GM12878 (cell line): ENCODE measurements around the gene MED31. TPM values are rescaled to one million over a fixed set of nuclear protein-coding genes. Genes with fewer than 3 reads are reported as not detected.
"Not testable (repeated sequence)": the region's sequence is repeated elsewhere in the genome, so short reads cannot be mapped to it uniquely, and the experiment has no call there.

Source experiments
- ATAC-seq: fragments of 200-7000 bp; cut with Tn5 transposase; 3 replicates; pipeline ENCODE4 v1.9.1; 2020; ENCODE audit warnings: mild to moderate bottlenecking, moderate library complexity
- BruUV-seq: library from RNA; stranded (reverse); fragments of 400-500 nt; replicated peaks from 2 replicates; lab custom pipeline; 2021; lab: Mats Ljungman, UMichigan
- CTCF ChIA-PET: fragments of 300-600 bp; sonication (Branson Sonifier 250); formaldehyde crosslinking; extraction: SDS; loops from one replicate; lab custom pipeline; 2021; ENCODE audit warnings: inconsistent platforms; lab: Yijun Ruan, JAX
- POLR2A ChIA-PET: fragments of 350-600 bp; formaldehyde crosslinking; extraction: SDS; loops from one replicate; lab custom pipeline; 2021; ENCODE audit warnings: inconsistent platforms; lab: Charles Lee
- RAD21 ChIA-PET: fragments of 300-600 bp; sonication (Branson Sonifier 250); formaldehyde crosslinking; loops from one replicate; lab custom pipeline; 2023; ENCODE audit warnings: antibody characterized with exemption; ENCODE audit not compliant: unreplicated experiment; lab: Charles Lee
- SMC1A ChIA-PET: fragments of 300-600 bp; sonication (Branson Sonifier 250); formaldehyde crosslinking; loops from one replicate; lab custom pipeline; 2023; ENCODE audit not compliant: unreplicated experiment, uncharacterized antibody; lab: Charles Lee
- DNase-seq: peaks from one replicate; pipeline ENCODE4 v3.0.0-alpha.2; 2011; ENCODE audit warnings: low read depth, low spot score
- FAIRE-seq: peaks from 3 replicates; lab custom pipeline; 2011; peaks lifted over from hg19 to GRCh38; lab: Jason Lieb, UNC
- H2AFZ ChIP-seq: 2 replicates; pipeline ENCODE4 v1.6.0; 2011; ENCODE audit warnings: low read depth, low read length, control low read depth; ENCODE audit not compliant: control insufficient read depth
- H3K27ac ChIP-seq: 2 replicates; pipeline ENCODE4 v1.5.1; 2011; ENCODE audit warnings: control low read depth; ENCODE audit not compliant: control insufficient read depth, insufficient read depth
- H3K27me3 ChIP-seq, 2 experiments: replicated peaks in 1 of 2; 2 replicates each; pipeline versions ENCODE4 v1.6.0 to v1.6.1; 2011; ENCODE audit warnings: low read length in 1 of 2; ENCODE audit not compliant: control insufficient read depth in 2 of 2, insufficient read depth in 2 of 2
- H3K36me3 ChIP-seq, 2 experiments: 2 replicates each; pipeline ENCODE4 v1.5.1; 2011; ENCODE audit warnings: low read length in 1 of 2; ENCODE audit not compliant: control insufficient read depth in 2 of 2, insufficient read depth in 2 of 2
- H3K4me1 ChIP-seq: 2 replicates; pipeline ENCODE4 v1.6.1; 2011; ENCODE audit warnings: mild to moderate bottlenecking, low read length, moderate library complexity, mixed read lengths; ENCODE audit not compliant: control insufficient read depth, insufficient read depth
- H3K4me2 ChIP-seq: 2 replicates; pipeline ENCODE4 v1.6.0; 2011; ENCODE audit warnings: control low read depth; ENCODE audit not compliant: control insufficient read depth, insufficient read depth
- H3K4me3 ChIP-seq: fragments of 200-600 bp; sonication (generic); 2 replicates; pipeline ENCODE4 v1.5.1; 2016
- H3K79me2 ChIP-seq: 2 replicates; pipeline ENCODE4 v1.6.0; 2011; ENCODE audit warnings: low read length; ENCODE audit not compliant: control insufficient read depth, insufficient read depth
- H3K9ac ChIP-seq: 2 replicates; pipeline ENCODE4 v1.8.0; 2011; ENCODE audit warnings: low read length, control low read depth, mixed read lengths; ENCODE audit not compliant: control insufficient read depth, insufficient read depth
- H3K9me3 ChIP-seq: replicated peaks from 3 replicates; pipeline ENCODE4 v1.5.1; 2011; ENCODE audit warnings: mild to moderate bottlenecking, low read length; ENCODE audit not compliant: control insufficient read depth, insufficient read depth
- H4K20me1 ChIP-seq: 2 replicates; pipeline ENCODE4 v1.6.0; 2011; ENCODE audit not compliant: control insufficient read depth, insufficient read depth
- BACH1 ChIP-seq: fragments of 450-650 bp; IDR thresholded peaks from 2 replicates; pipeline ENCODE4 v1.6.1; 2017; ENCODE audit warnings: mild to moderate bottlenecking, borderline replicate concordance
- PAX8 ChIP-seq: fragments of 450-650 bp; IDR thresholded peaks from 2 replicates; pipeline ENCODE4 v1.6.1; 2017; ENCODE audit warnings: mild to moderate bottlenecking, moderate library complexity
- SMC3 ChIP-seq: IDR thresholded peaks from 2 replicates; pipeline ENCODE4 v1.6.1; 2011; ENCODE audit warnings: low read length, improper control_type of control experiment, borderline replicate concordance
- WGBS: methylation state at CpG from one replicate; pipeline ENCODE4 v1.1.6; 2016; ENCODE audit warnings: low lambda C conversion rate; ENCODE audit not compliant: insufficient replicate concordance, insufficient coverage; ENCODE audit errors: missing lambda C conversion rate; 5-methylcytosine and 5-hydroxymethylcytosine counted together
- in situ Hi-C: fragments of 300-500 bp; cut with MboI; formaldehyde crosslinking; loops from 9 replicates; pipeline ENCODE4 v1.14.3; 2018; ENCODE audit warnings: mixed read lengths
- intact Hi-C: fragments of 100-400 bp; cut with micrococcal nuclease; formaldehyde crosslinking; loops from one replicate; pipeline ENCODE4 v1.14.2; 2022; ENCODE audit not compliant: unreplicated experiment
- polyA plus RNA-seq, 11 experiments: library from polyadenylated mRNA; depleted of rRNA in 4 of 11; unstranded in 6 of 11; stranded (reverse) in 5 of 11; fragments of >200 nt; fragmentation: Nextera tagmentation in 4 of 11; fragmentation: Illumina TruSeq in 1 of 11; extraction: Ambion mirVana in 4 of 11; extraction: Trizol in 1 of 11; gene quantifications; 1 replicate in 1 of 11; 2 replicates in 10 of 11; pipeline versions ENCODE4 v1.2.1 to v1.2.3, GENCODE V29; 2011 to 2016; ENCODE audit warnings: inconsistent platforms in 2 of 11, missing spikeins in 2 of 11, low read depth in 1 of 11
- total RNA-seq, 4 experiments: library from RNA; depleted of rRNA in 3 of 4; stranded (reverse); fragments of >200 nt in 3 of 4; fragmentation: Illumina TruSeq in 1 of 4; extraction: Trizol in 1 of 4; gene quantifications; 2 replicates each; pipeline versions ENCODE4 v1.2.1 to v1.2.3, GENCODE V29; 2013 to 2021
- TF ChIP-seq, protein P1 (sequence below): IDR thresholded peaks from 2 replicates; pipeline ENCODE4 v1.6.1; 2011; ENCODE audit warnings: low read depth, low read length, improper control_type of control experiment, borderline replicate concordance
- TF ChIP-seq, protein P2 (sequence below): fragments of 450-650 bp; IDR thresholded peaks from 2 replicates; pipeline ENCODE4 v1.6.1; 2014; ENCODE audit warnings: mild to moderate bottlenecking

MED31 gene
- total and polyA plus RNA-seq, 10 of the 15 experiments (the other 5 are each of a cell fraction or from before 2014, with no cell fraction given) = 14.4 to 71.1 (median 34.6) TPM

DNA sequence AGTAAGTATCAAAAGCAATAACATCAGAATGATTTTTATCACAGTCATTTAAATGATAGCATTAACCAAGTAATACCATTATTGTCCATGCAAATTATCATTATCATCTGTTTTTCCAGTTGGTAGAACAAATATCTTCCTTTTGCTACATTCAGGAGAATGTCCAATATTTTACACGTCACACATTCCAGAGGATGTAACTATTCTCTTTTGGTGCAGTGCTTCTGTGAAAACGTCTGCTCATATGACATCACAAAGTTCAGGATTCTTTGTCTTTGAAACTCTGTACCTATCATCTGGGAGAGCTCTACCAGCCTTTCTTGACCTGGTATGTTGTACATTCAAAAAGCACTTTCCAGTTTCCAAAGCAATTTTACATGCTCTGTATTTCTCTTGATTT lies 54.9 kb downstream of the MED31 start (continued):
- no peak for TF ChIP-seq BACH1
- TF ChIP-seq, protein P1, sequence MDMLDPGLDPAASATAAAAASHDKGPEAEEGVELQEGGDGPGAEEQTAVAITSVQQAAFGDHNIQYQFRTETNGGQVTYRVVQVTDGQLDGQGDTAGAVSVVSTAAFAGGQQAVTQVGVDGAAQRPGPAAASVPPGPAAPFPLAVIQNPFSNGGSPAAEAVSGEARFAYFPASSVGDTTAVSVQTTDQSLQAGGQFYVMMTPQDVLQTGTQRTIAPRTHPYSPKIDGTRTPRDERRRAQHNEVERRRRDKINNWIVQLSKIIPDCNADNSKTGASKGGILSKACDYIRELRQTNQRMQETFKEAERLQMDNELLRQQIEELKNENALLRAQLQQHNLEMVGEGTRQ = no peak
- no peak for TF ChIP-seq PAX8
- no peak for TF ChIP-seq SMC3

DNA sequence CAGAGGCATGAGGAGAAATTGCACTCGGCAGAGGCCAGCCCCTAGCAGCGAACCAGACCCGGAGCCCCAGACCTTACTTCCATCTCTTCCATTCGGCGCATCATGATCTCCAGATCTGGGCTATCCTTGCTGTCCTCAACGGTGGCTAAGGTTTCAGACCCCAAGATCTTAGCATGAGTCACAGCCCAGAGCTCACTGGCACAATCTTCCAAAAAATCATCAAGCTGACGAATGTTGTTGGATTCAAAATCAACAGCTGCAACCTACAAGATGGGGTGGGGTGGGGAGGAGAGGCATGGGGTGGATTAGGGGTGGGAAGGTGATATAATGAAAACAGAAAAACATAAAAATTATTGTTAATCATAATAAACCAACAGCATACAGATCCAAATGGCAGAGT lies 55.3 kb downstream of the MED31 start:
- Histone ChIP-seq H3K4me3 (no peak overlapping the region), H3K36me3 (peaks cover 0 to 19% of the 10 kb centered on the region in 2 experiments; a peak in 3 of 4 replicates), H4K20me1 (no peaks in the 10 kb centered on the region), H3K9me3 (no peaks in the 10 kb centered on the region), H3K4me2 (no peak overlapping the region), H2AFZ (no peak overlapping the region), H3K79me2 (no peaks in the 10 kb centered on the region), H3K27ac (no peak overlapping the region), H3K27me3 (no peaks in the 10 kb centered on the region), H3K9ac (no peak overlapping the region), H3K4me1 (no peaks in the 10 kb centered on the region)
- BruUV-seq = no TSS peak
- in situ Hi-C loops = no loop called here
- ATAC-seq (no peak), FAIRE-seq (no peak), DNase-seq (no peak)
- ChIA-PET CTCF (no interaction called here), RAD21 (no interaction called here), SMC1A (no interaction called here), POLR2A (no interaction called here)
- WGBS = 88% methylated on average over 7 of the region's 7 CpGs
- intact Hi-C loops = no loop called here
- TF ChIP-seq, protein P2, sequence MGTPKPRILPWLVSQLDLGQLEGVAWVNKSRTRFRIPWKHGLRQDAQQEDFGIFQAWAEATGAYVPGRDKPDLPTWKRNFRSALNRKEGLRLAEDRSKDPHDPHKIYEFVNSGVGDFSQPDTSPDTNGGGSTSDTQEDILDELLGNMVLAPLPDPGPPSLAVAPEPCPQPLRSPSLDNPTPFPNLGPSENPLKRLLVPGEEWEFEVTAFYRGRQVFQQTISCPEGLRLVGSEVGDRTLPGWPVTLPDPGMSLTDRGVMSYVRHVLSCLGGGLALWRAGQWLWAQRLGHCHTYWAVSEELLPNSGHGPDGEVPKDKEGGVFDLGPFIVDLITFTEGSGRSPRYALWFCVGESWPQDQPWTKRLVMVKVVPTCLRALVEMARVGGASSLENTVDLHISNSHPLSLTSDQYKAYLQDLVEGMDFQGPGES = no peak

DNA sequence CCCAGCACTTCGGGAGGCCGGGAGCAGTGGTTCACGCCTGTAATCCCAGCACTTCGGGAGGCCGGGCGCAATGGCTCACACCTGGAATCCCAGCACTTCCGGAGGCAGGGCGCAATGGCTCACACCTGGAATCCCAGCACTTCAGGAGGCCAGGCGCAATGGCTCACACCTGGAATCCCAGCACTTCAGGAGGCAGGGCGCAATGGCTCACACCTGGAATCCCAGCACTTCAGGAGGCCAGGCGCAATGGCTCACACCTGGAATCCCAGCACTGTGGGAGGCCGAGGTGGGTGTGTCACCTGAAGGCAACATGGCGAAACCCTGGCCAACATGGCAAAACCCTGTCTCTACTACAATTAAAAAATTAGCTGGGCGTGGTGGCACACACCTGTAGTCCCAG lies 58.0 kb downstream of the MED31 start:
- ATAC-seq, in situ Hi-C loops, H4K20me1 ChIP-seq, RAD21 ChIA-PET, H3K4me2 ChIP-seq, intact Hi-C loops, H3K4me1 ChIP-seq, BruUV-seq, H3K27ac ChIP-seq, SMC1A ChIA-PET, H3K79me2 ChIP-seq, DNase-seq, H3K9ac ChIP-seq, H2AFZ ChIP-seq, H3K9me3 ChIP-seq, CTCF ChIA-PET, H3K27me3 ChIP-seq, H3K4me3 ChIP-seq, FAIRE-seq, POLR2A ChIA-PET: not testable (repeated sequence)
- H3K36me3 ChIP-seq = peaks cover 2 to 30% of the 10 kb centered on the region in 2 experiments; a peak in 3 of 4 replicates
- WGBS = 95% methylated on average over 14 of the region's 14 CpGs
